Suppressor macrophage (primary cell): ENCODE measurements around the gene GID4.

Source experiments
- DNase-seq, 4 experiments: peaks; one replicate each; pipeline ENCODE4 v3.0.0-alpha.2; 2020 to 2022

GID4 gene

GRCh38 chr17:18102640-18103039 is 63.4 kb downstream of the GID4 start:
- DNase-seq, result peak in 1 of 4 experiments; percentile 14

- no peak for DNase-seq
Measured at GRCh38 chr17:18105027-18105426, 65.8 kb downstream of the GID4 start.

GRCh38 chr17:18105595-18105994 is 66.4 kb downstream of the GID4 start:
- DNase-seq, result no peak

- DNase-seq, result no peak
Measured at GRCh38 chr17:18106211-18106610, 67.0 kb downstream of the GID4 start.

- no peak for DNase-seq
Measured at GRCh38 chr17:18107061-18107790, 68.0 kb downstream of the GID4 start.

GRCh38 chr17:18107971-18108370 is 68.8 kb downstream of the GID4 start:
- no peak for DNase-seq

GRCh38 chr17:18108401-18109312 is 69.4 kb downstream of the GID4 start, which contains the start of gene MYO15A:
Gene MYO15A (plus strand): TSS chr17:18108756. CDS start chr17:18118801, 10,045 bp downstream.
- no peak for DNase-seq

- DNase-seq, result no peak
Measured at GRCh38 chr17:18109935-18110485, 70.8 kb downstream of the GID4 start.

GRCh38 chr17:18110636-18111145 is 71.5 kb downstream of the GID4 start:
- DNase-seq, result no peak

GRCh38 chr17:18111330-18111971 is 72.2 kb downstream of the GID4 start:
- DNase-seq, result no peak

GRCh38 chr17:18115517-18115916 is 76.3 kb downstream of the GID4 start:
- no peak for DNase-seq

- DNase-seq, result no peak
Measured at GRCh38 chr17:18116078-18116477, 76.9 kb downstream of the GID4 start.

- no peak for DNase-seq
Measured at GRCh38 chr17:18117533-18117932, 78.3 kb downstream of the GID4 start.
